ENCODE data around the gene ANLN. TPM values are rescaled to one million over a fixed set of nuclear protein-coding genes. Genes with fewer than 3 reads are reported as not detected.
A peak's percentile ranks its signal among the peaks of the same experiment; 100 is the strongest.

ANLN gene
- 1.2 and 2.4 TPM in 2 replicates for total RNA-seq

- peak within 1 kb of the TSS; percentile 62 for H3K4me3 ChIP-seq (ENCODE audit: low read depth, low read length)
- DNase-seq (ENCODE audit: low read depth): peak; percentile 94
- H3K27me3 ChIP-seq (ENCODE audit: control insufficient read depth, insufficient read depth, low read length): no peaks in the 10 kb centered on the region
- TF ChIP-seq CTCF (IDR thresholded peaks at IDR 0.05; ENCODE audit: insufficient read depth, low read length, severe bottlenecking): no peak
- no peaks in the 10 kb centered on the region for H3K36me3 ChIP-seq (ENCODE audit: control insufficient read depth, insufficient read depth, low read length)
- FAIRE-seq: no peak
These were observed at the start of gene ANLN for GRCh38 chr7:36389371-36390198. ANLN (plus strand) TSS chr7:36389862; CDS start chr7:36390027, 165 bp downstream.

- Histone ChIP-seq H3K36me3 (ENCODE audit: control insufficient read depth, insufficient read depth, low read length) (no peaks in the 10 kb centered on the region), H3K27me3 (ENCODE audit: control insufficient read depth, insufficient read depth, low read length) (no peaks in the 10 kb centered on the region), H3K4me3 (ENCODE audit: low read depth, low read length) (no peak overlapping the region)
- DNase-seq (ENCODE audit: low read depth) (no peak), FAIRE-seq (no peak)
- TF ChIP-seq CTCF (IDR thresholded peaks at IDR 0.05; ENCODE audit: insufficient read depth, low read length, severe bottlenecking): no peak
These were observed 46.1 kb upstream of the ANLN start for GRCh38 chr7:36343548-36343947.

- H3K4me3 ChIP-seq (ENCODE audit: low read depth, low read length): no peak overlapping the region
- no peak for TF ChIP-seq CTCF (IDR thresholded peaks at IDR 0.05; ENCODE audit: insufficient read depth, low read length, severe bottlenecking)
- H3K27me3 ChIP-seq (ENCODE audit: control insufficient read depth, insufficient read depth, low read length): no peaks in the 10 kb centered on the region
- FAIRE-seq: no peak
- DNase-seq (ENCODE audit: low read depth): no peak
- no peaks in the 10 kb centered on the region for H3K36me3 ChIP-seq (ENCODE audit: control insufficient read depth, insufficient read depth, low read length)
These were observed 45.0 kb upstream of the ANLN start for GRCh38 chr7:36344622-36345021.

GRCh38 chr7:36346260-36346831 lies 43.3 kb upstream of the ANLN start:
- Histone ChIP-seq H3K36me3 (ENCODE audit: control insufficient read depth, insufficient read depth, low read length) (no peaks in the 10 kb centered on the region), H3K4me3 (ENCODE audit: low read depth, low read length) (no peak overlapping the region), H3K27me3 (ENCODE audit: control insufficient read depth, insufficient read depth, low read length) (no peaks in the 10 kb centered on the region)
- no peak for FAIRE-seq
- no peak for TF ChIP-seq CTCF (IDR thresholded peaks at IDR 0.05; ENCODE audit: insufficient read depth, low read length, severe bottlenecking)
- peak; percentile 11 for DNase-seq (ENCODE audit: low read depth)

GRCh38 chr7:36348256-36348655 lies 41.4 kb upstream of the ANLN start:
- DNase-seq (ENCODE audit: low read depth) (no peak), FAIRE-seq (no peak)
- Histone ChIP-seq H3K27me3 (ENCODE audit: control insufficient read depth, insufficient read depth, low read length) (no peaks in the 10 kb centered on the region), H3K36me3 (ENCODE audit: control insufficient read depth, insufficient read depth, low read length) (no peaks in the 10 kb centered on the region), H3K4me3 (ENCODE audit: low read depth, low read length) (no peak overlapping the region)
- no peak for TF ChIP-seq CTCF (IDR thresholded peaks at IDR 0.05; ENCODE audit: insufficient read depth, low read length, severe bottlenecking)
